SK-N-SH treated with all-trans-retinoic acid at 6 μM for 48 hours (cell line): ENCODE measurements around the gene CADM2.

Experiments
- ATAC-seq: fragments of 200-7000 bp; cut with Tn5 transposase; 3 replicates; pipeline ENCODE4 v1.9.1; 2020; ENCODE audit warnings: mild to moderate bottlenecking, moderate library complexity
- ARNTL ChIP-seq: fragments of 450-650 bp; formaldehyde crosslinking; IDR thresholded peaks from 2 replicates; pipeline ENCODE4 v1.5.0; 2020; ENCODE audit warnings: low read depth, mild to moderate bottlenecking, moderate library complexity, borderline replicate concordance
- BACH2 ChIP-seq: fragments of 250-450 bp; sonication (Bioruptor Pico); IDR thresholded peaks from 2 replicates; pipeline ENCODE4 v1.9.0; 2021; ENCODE audit warnings: mild to moderate bottlenecking, borderline replicate concordance
- CSDC2 ChIP-seq: fragments of 250-450 bp; sonication (Bioruptor Pico); IDR thresholded peaks from 2 replicates; pipeline ENCODE4 v1.5.0; 2020; ENCODE audit warnings: mild to moderate bottlenecking, moderate library complexity
- CSRNP3 ChIP-seq: fragments of 250-450 bp; sonication (Bioruptor Pico); IDR thresholded peaks from 2 replicates; pipeline ENCODE4 v1.5.1; 2021; ENCODE audit warnings: mild to moderate bottlenecking, moderate library complexity
- ESRRG ChIP-seq: fragments of 250-450 bp; sonication (Bioruptor Pico); IDR thresholded peaks from 2 replicates; pipeline ENCODE4 v1.6.1; 2021; ENCODE audit warnings: mild to moderate bottlenecking
- GLIS3 ChIP-seq: fragments of 250-450 bp; sonication (Bioruptor Pico); IDR thresholded peaks from 2 replicates; pipeline ENCODE4 v1.5.0; 2020; ENCODE audit warnings: mild to moderate bottlenecking, moderate library complexity
- ISL1 ChIP-seq: fragments of 250-450 bp; sonication (Bioruptor Pico); IDR thresholded peaks from 2 replicates; pipeline ENCODE4 v2.1.2; 2022; ENCODE audit warnings: mild to moderate bottlenecking, moderate library complexity
- OSR1 ChIP-seq: fragments of 250-450 bp; sonication (Bioruptor Pico); IDR thresholded peaks from 2 replicates; pipeline ENCODE4 v1.8.0; 2022; ENCODE audit warnings: moderate library complexity, mild to moderate bottlenecking, inconsistent platforms
- PATZ1 ChIP-seq: fragments of 250-450 bp; sonication (Bioruptor Pico); IDR thresholded peaks from 2 replicates; pipeline ENCODE4 v1.8.0; 2020; ENCODE audit warnings: mild to moderate bottlenecking, moderate library complexity, borderline replicate concordance
- PPARA ChIP-seq: fragments of 250-450 bp; sonication (Bioruptor Pico); IDR thresholded peaks from 2 replicates; pipeline ENCODE4 v1.5.0; 2020; ENCODE audit warnings: mild to moderate bottlenecking, borderline replicate concordance
- RARB ChIP-seq: fragments of 250-450 bp; sonication (Bioruptor Pico); IDR thresholded peaks from 2 replicates; pipeline ENCODE4 v1.8.0; 2021; ENCODE audit warnings: mild to moderate bottlenecking, moderate library complexity
- SNAI2 ChIP-seq: fragments of 250-450 bp; sonication (Bioruptor Pico); IDR thresholded peaks from 2 replicates; pipeline ENCODE4 v1.5.0; 2020; ENCODE audit warnings: mild to moderate bottlenecking, moderate library complexity
- TCF4 ChIP-seq: fragments of 250-450 bp; sonication (Bioruptor Pico); IDR thresholded peaks from 2 replicates; pipeline ENCODE4 v1.8.0; 2021; ENCODE audit warnings: mild to moderate bottlenecking, moderate library complexity, borderline replicate concordance
- ZC3H10 ChIP-seq: fragments of 250-450 bp; sonication (Bioruptor Pico); IDR thresholded peaks from 2 replicates; pipeline ENCODE4 v1.5.1; 2021; ENCODE audit warnings: mild to moderate bottlenecking, moderate library complexity
- ZFP30 ChIP-seq: fragments of 450-650 bp; formaldehyde crosslinking; IDR thresholded peaks from 2 replicates; pipeline ENCODE4 v1.5.0; 2022; ENCODE audit warnings: mild to moderate bottlenecking, moderate library complexity
- ZNF565 ChIP-seq: fragments of 450-650 bp; formaldehyde crosslinking; conservative IDR thresholded peaks from 2 replicates; pipeline ENCODE4 v1.5.0; 2020; ENCODE audit warnings: low read depth, mild to moderate bottlenecking, moderate library complexity
- ZNF70 ChIP-seq: fragments of 450-650 bp; formaldehyde crosslinking; IDR thresholded peaks from 2 replicates; pipeline ENCODE4 v1.5.0; 2020; ENCODE audit warnings: mild to moderate bottlenecking, moderate library complexity
- ZNF8 ChIP-seq: fragments of 450-650 bp; formaldehyde crosslinking; IDR thresholded peaks from 2 replicates; pipeline ENCODE4 v1.5.0; 2020; ENCODE audit warnings: mild to moderate bottlenecking, moderate library complexity
- TF ChIP-seq, protein P1 (sequence below): fragments of 250-450 bp; sonication (Bioruptor Pico); IDR thresholded peaks from 2 replicates; pipeline ENCODE4 v1.5.0; 2020; ENCODE audit warnings: mild to moderate bottlenecking, moderate library complexity
- TF ChIP-seq, protein P2 (sequence below): fragments of 250-450 bp; sonication (Bioruptor Pico); IDR thresholded peaks from 2 replicates; pipeline ENCODE4 v1.5.1; 2020; ENCODE audit warnings: low read depth, mild to moderate bottlenecking, moderate library complexity

The CADM2 gene

GRCh38 chr3:85626662-85627061 is 667.9 kb downstream of the CADM2 start:
- TF ChIP-seq RARB (CRISPR knock-in tag) (no peak), PATZ1 (CRISPR knock-in tag) (no peak), ZNF8 (CRISPR knock-in tag) (no peak), CSRNP3 (CRISPR knock-in tag) (no peak)
- ATAC-seq = no peak

GRCh38 chr3:85627932-85628331 is 669.1 kb downstream of the CADM2 start:
- ATAC-seq = no peak
- TF ChIP-seq, protein P1, sequence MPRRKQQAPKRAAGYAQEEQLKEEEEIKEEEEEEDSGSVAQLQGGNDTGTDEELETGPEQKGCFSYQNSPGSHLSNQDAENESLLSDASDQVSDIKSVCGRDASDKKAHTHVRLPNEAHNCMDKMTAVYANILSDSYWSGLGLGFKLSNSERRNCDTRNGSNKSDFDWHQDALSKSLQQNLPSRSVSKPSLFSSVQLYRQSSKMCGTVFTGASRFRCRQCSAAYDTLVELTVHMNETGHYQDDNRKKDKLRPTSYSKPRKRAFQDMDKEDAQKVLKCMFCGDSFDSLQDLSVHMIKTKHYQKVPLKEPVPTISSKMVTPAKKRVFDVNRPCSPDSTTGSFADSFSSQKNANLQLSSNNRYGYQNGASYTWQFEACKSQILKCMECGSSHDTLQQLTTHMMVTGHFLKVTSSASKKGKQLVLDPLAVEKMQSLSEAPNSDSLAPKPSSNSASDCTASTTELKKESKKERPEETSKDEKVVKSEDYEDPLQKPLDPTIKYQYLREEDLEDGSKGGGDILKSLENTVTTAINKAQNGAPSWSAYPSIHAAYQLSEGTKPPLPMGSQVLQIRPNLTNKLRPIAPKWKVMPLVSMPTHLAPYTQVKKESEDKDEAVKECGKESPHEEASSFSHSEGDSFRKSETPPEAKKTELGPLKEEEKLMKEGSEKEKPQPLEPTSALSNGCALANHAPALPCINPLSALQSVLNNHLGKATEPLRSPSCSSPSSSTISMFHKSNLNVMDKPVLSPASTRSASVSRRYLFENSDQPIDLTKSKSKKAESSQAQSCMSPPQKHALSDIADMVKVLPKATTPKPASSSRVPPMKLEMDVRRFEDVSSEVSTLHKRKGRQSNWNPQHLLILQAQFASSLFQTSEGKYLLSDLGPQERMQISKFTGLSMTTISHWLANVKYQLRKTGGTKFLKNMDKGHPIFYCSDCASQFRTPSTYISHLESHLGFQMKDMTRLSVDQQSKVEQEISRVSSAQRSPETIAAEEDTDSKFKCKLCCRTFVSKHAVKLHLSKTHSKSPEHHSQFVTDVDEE = no peak
- no peak for TF ChIP-seq PPARA
- TF ChIP-seq OSR1 (CRISPR knock-in tag) = no peak
- TF ChIP-seq ESRRG = no peak
- TF ChIP-seq, protein P2, sequence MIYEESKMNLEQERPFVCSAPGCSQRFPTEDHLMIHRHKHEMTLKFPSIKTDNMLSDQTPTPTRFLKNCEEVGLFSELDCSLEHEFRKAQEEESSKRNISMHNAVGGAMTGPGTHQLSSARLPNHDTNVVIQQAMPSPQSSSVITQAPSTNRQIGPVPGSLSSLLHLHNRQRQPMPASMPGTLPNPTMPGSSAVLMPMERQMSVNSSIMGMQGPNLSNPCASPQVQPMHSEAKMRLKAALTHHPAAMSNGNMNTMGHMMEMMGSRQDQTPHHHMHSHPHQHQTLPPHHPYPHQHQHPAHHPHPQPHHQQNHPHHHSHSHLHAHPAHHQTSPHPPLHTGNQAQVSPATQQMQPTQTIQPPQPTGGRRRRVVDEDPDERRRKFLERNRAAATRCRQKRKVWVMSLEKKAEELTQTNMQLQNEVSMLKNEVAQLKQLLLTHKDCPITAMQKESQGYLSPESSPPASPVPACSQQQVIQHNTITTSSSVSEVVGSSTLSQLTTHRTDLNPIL (CRISPR knock-in tag) = no peak
- no peak for TF ChIP-seq ZNF565 (CRISPR knock-in tag)
- TF ChIP-seq CSRNP3 (CRISPR knock-in tag) = no peak
- TF ChIP-seq GLIS3 (CRISPR knock-in tag) = no peak
- no peak for TF ChIP-seq ARNTL (CRISPR knock-in tag)
- TF ChIP-seq ISL1 = no peak
- no peak for TF ChIP-seq RARB (CRISPR knock-in tag)
- no peak for TF ChIP-seq PATZ1 (CRISPR knock-in tag)
- TF ChIP-seq, all 23 proteins: peak for 0

- TF ChIP-seq ZNF70 (no peak), ZFP30 (CRISPR knock-in tag) (no peak), PATZ1 (CRISPR knock-in tag) (no peak), SNAI2 (CRISPR knock-in tag) (no peak), ZNF8 (CRISPR knock-in tag) (no peak), TCF4 (CRISPR knock-in tag) (no peak), RARB (CRISPR knock-in tag) (no peak), PPARA (no peak), CSDC2 (CRISPR knock-in tag) (no peak), ZC3H10 (CRISPR knock-in tag) (no peak), BACH2 (CRISPR knock-in tag) (no peak)
- TF ChIP-seq, protein P2 (CRISPR knock-in tag) = no peak
- ATAC-seq = no peak
Measured at GRCh38 chr3:85631070-85631469, 672.3 kb downstream of the CADM2 start.
